ENCODE measurements around the gene AFF1. TPM values are rescaled to one million over a fixed set of nuclear protein-coding genes. Genes with fewer than 3 reads are reported as not detected.
A peak's percentile ranks its signal among the peaks of the same experiment; 100 is the strongest.

AFF1 gene
- total RNA-seq, 1 experiment from 2014 or later, result 93.4 TPM

- Mint-ChIP-seq H3K4me1 (peaks cover 19% of the 10 kb centered on the region), H3K27ac (no peak overlapping the region), H3K4me3 (no peak overlapping the region), H3K36me3 (no peaks in the 10 kb centered on the region), H3K27me3 (ENCODE audit: low read depth) (peaks cover 15% of the 10 kb centered on the region), H3K9me3 (no peaks in the 10 kb centered on the region)
- CTCF ChIA-PET, result no interaction called here
- TF ChIP-seq ELF4 (CRISPR knock-in tag; IDR thresholded peaks at IDR 0.05; ENCODE audit: low read depth) (no peak), RORB (CRISPR knock-in tag; IDR thresholded peaks at IDR 0.05) (no peak), FOXP1 (CRISPR knock-in tag; IDR thresholded peaks at IDR 0.05; ENCODE audit: borderline replicate concordance) (no peak), NFYB (CRISPR knock-in tag; conservative IDR thresholded peaks at IDR 0.05; ENCODE audit: low read depth) (no peak), CTCF (IDR thresholded peaks at IDR 0.05) (no peak)
- TF ChIP-seq, protein P1, sequence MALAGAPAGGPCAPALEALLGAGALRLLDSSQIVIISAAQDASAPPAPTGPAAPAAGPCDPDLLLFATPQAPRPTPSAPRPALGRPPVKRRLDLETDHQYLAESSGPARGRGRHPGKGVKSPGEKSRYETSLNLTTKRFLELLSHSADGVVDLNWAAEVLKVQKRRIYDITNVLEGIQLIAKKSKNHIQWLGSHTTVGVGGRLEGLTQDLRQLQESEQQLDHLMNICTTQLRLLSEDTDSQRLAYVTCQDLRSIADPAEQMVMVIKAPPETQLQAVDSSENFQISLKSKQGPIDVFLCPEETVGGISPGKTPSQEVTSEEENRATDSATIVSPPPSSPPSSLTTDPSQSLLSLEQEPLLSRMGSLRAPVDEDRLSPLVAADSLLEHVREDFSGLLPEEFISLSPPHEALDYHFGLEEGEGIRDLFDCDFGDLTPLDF (CRISPR knock-in tag; IDR thresholded peaks at IDR 0.05), result no peak
- TF ChIP-seq, protein P2, sequence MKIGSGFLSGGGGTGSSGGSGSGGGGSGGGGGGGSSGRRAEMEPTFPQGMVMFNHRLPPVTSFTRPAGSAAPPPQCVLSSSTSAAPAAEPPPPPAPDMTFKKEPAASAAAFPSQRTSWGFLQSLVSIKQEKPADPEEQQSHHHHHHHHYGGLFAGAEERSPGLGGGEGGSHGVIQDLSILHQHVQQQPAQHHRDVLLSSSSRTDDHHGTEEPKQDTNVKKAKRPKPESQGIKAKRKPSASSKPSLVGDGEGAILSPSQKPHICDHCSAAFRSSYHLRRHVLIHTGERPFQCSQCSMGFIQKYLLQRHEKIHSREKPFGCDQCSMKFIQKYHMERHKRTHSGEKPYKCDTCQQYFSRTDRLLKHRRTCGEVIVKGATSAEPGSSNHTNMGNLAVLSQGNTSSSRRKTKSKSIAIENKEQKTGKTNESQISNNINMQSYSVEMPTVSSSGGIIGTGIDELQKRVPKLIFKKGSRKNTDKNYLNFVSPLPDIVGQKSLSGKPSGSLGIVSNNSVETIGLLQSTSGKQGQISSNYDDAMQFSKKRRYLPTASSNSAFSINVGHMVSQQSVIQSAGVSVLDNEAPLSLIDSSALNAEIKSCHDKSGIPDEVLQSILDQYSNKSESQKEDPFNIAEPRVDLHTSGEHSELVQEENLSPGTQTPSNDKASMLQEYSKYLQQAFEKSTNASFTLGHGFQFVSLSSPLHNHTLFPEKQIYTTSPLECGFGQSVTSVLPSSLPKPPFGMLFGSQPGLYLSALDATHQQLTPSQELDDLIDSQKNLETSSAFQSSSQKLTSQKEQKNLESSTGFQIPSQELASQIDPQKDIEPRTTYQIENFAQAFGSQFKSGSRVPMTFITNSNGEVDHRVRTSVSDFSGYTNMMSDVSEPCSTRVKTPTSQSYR (CRISPR knock-in tag; IDR thresholded peaks at IDR 0.05), result no peak
- POLR2A ChIA-PET, result no interaction called here
- DNase-seq (ENCODE audit: low spot score), result no peak
- no peak for ATAC-seq
Observed at GRCh38 chr4:86894455-86894854, 40.4 kb upstream of the AFF1 start.

DNA sequence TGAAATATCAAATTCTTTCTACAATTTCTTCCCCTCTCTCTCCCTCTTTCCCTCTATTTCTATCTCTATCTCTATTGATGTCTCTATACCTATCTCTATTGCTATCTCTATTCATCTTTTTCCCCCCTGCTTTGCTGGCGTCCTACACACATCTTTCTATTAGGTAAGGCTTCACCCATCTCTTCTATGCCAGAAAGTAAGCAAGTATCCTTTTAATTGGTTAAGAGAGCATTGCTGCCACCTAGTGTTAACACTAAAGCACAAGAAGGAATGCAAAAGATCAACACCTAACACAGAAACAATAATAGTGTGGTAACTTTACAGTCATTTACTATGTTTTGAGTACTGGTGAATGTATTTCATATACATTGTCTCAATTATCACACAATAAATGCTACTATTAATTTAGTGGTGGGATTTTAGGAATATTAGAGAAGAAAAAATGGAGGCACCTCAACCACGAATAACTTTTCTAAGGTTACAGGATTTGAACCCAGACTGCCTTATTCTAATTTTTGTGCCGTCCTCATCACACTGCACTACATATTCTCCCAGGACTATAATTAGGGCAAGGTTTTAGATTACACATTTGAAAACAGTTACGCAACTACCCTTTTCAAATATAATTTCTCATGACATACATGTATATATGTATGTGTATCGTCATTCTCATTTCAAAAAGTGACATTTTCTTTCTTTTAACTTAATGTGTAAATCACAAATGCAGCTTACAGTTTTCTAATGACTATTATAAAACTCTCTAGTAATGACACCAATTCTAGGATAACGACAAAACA is 38.9 kb upstream of the AFF1 start:
- Mint-ChIP-seq H3K9me3 (no peaks in the 10 kb centered on the region), H3K36me3 (no peaks in the 10 kb centered on the region), H3K4me3 (no peak overlapping the region), H3K27me3 (ENCODE audit: low read depth) (peaks cover 12% of the 10 kb centered on the region), H3K27ac (no peak overlapping the region), H3K4me1 (peaks cover 15% of the 10 kb centered on the region)
- CTCF ChIA-PET, result no interaction called here
- DNase-seq (ENCODE audit: low spot score) (no peak), ATAC-seq (no peak)
- TF ChIP-seq PRRX2 (CRISPR knock-in tag; IDR thresholded peaks at IDR 0.05) (no peak), CTCF (IDR thresholded peaks at IDR 0.05) (peak; percentile 48; the same call in 1 of the 2 replicates)
- POLR2A ChIA-PET, result no interaction called here

DNA sequence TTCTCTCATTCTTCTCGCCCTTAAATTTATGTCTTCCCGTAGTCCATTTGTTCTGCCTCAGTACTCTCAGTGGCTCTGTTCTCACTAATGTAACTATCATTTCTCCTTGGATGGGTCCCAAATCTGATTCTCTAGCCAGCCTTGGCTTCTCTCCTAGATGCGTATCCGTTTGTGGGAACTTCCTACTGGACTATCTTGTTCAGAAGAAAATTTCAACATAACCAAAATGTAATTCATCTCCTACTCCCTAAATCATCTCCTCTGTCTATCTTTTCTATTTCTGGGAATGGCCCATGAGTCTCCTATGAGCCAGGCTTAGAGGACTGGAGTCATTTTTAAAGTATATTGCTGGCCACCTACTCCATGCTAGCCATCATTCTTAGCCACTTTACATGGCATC is 38.2 kb upstream of the AFF1 start:
- Mint-ChIP-seq H3K9me3 (peaks cover under 1% of the 10 kb centered on the region), H3K27ac (no peak overlapping the region), H3K4me1 (peaks cover 8% of the 10 kb centered on the region), H3K4me3 (no peak overlapping the region), H3K27me3 (ENCODE audit: low read depth) (peaks cover 12% of the 10 kb centered on the region), H3K36me3 (peaks cover under 1% of the 10 kb centered on the region)
- ChIA-PET CTCF (no interaction called here), POLR2A (no interaction called here)
- no peak for TF ChIP-seq ELF4 (CRISPR knock-in tag; IDR thresholded peaks at IDR 0.05; ENCODE audit: low read depth)
- no peak for TF ChIP-seq OVOL2 (CRISPR knock-in tag; IDR thresholded peaks at IDR 0.05; ENCODE audit: borderline replicate concordance)
- no peak for TF ChIP-seq GRHL2 (CRISPR knock-in tag; IDR thresholded peaks at IDR 0.05; ENCODE audit: insufficient replicate concordance, severe bottlenecking)
- no peak for TF ChIP-seq ATF2 (CRISPR knock-in tag; IDR thresholded peaks at IDR 0.05; ENCODE audit: borderline replicate concordance, low read depth)
- no peak for TF ChIP-seq MYBL2 (CRISPR knock-in tag; IDR thresholded peaks at IDR 0.05)
- no peak for TF ChIP-seq CBFB (CRISPR knock-in tag; IDR thresholded peaks at IDR 0.05; ENCODE audit: low read depth)
- TF ChIP-seq IRF2 (CRISPR knock-in tag; IDR thresholded peaks at IDR 0.05; ENCODE audit: borderline replicate concordance, low read depth), result no peak
- no peak for TF ChIP-seq ZNF232 (CRISPR knock-in tag; IDR thresholded peaks at IDR 0.05)
- no peak for TF ChIP-seq FOXP4 (CRISPR knock-in tag; IDR thresholded peaks at IDR 0.05)
- DNase-seq (ENCODE audit: low spot score) (no peak), ATAC-seq (no peak)

All from WTC11 (cell line).